Measurements from ENCODE around the gene SLC2A9. TPM values are rescaled to one million over a fixed set of nuclear protein-coding genes. Genes with fewer than 3 reads are reported as not detected.

The SLC2A9 gene
- total and polyA plus RNA-seq, 2 of the 8 experiments (the other 6 are each of a cell fraction or from before 2014, with no cell fraction given) = 0.20 to 0.26 TPM

GRCh38 chr4:9924750-9925149, 96.5 kb downstream of the SLC2A9 start:
- H4K8ac ChIP-seq (ENCODE audit: extremely low read depth, insufficient read depth, low read length) = 0 out of 2 replicates have a peak overlapping the region, but pooled peaks have one; percentile 8
- no peak overlapping the region for H3K4ac ChIP-seq (replicated peaks; ENCODE audit: insufficient read length, low read depth, low read length)
- WGBS, 2 experiments (ENCODE audit: extremely low coverage in 1 of 2, insufficient coverage in 1 of 2, insufficient read length in 1 of 2, insufficient replicate concordance in 2 of 2, low coverage in 1 of 2, low lambda C conversion rate in 2 of 2, missing lambda C conversion rate in 1 of 2) = 100% methylated on average over 4 of the region's 4 CpGs; no CpG with 5 or more reads in 1 of the 2 experiments
- no peak overlapping the region for H3K23ac ChIP-seq (ENCODE audit: insufficient read length)
- TF ChIP-seq HDAC2 (IDR thresholded peaks at IDR 0.05; ENCODE audit: borderline replicate concordance in 1 of 2, low read depth in 2 of 2, low read length in 2 of 2) = no peak
- H3K4me1 ChIP-seq (replicated peaks in 1 of 4; ENCODE audit: control insufficient read depth in 3 of 4, insufficient read depth in 4 of 4, low read length in 3 of 4) = peaks cover 0 to 8% (median 4%) of the 10 kb centered on the region in 4 experiments; a peak in 3 of 7 replicates
- H4K5ac ChIP-seq (ENCODE audit: insufficient read length, low read depth, low read length) = no peak overlapping the region
- no peak overlapping the region for H2BK120ac ChIP-seq (replicated peaks; ENCODE audit: low read depth, low read length)
- H3K4me2 ChIP-seq (ENCODE audit: insufficient read depth in 1 of 2, low read depth in 2 of 2, low read length in 2 of 2) = no peak overlapping the region
- H3K27ac ChIP-seq (ENCODE audit: low read depth, low read length) = no peak overlapping the region
- H3K14ac ChIP-seq (ENCODE audit: insufficient read length) = no peak overlapping the region
- H3K9ac ChIP-seq (replicated peaks in 1 of 4; ENCODE audit: extremely low read depth in 1 of 4, low read depth in 3 of 4, low read length in 3 of 4) = no peak overlapping the region
- H4K20me1 ChIP-seq (replicated peaks in 1 of 2; ENCODE audit: control insufficient read depth in 1 of 2, insufficient read depth in 2 of 2, low read length in 2 of 2) = no peaks in the 10 kb centered on the region
- no peak overlapping the region for H2BK15ac ChIP-seq (ENCODE audit: low read length)
- H3K18ac ChIP-seq (ENCODE audit: extremely low read depth, low read length) = no peak overlapping the region
- H3K4me3 ChIP-seq (ENCODE audit: extremely low read depth in 1 of 4, insufficient read depth in 2 of 4, low read depth in 3 of 4, low read length in 4 of 4) = no peak overlapping the region
- H3K36me3 ChIP-seq (ENCODE audit: control insufficient read depth in 2 of 4, insufficient read depth in 4 of 4, low read length in 3 of 4) = no peaks in the 10 kb centered on the region
- H3K23me2 ChIP-seq (ENCODE audit: low read depth, low read length) = no peaks in the 10 kb centered on the region
- no peak overlapping the region for H3K56ac ChIP-seq (replicated peaks; ENCODE audit: insufficient read length, low read depth, low read length)
- FAIRE-seq (no peak), DNase-seq (ENCODE audit: low read depth in 1 of 2, low spot score in 2 of 2) (no peak)
- no peak overlapping the region for H2BK12ac ChIP-seq (ENCODE audit: low read depth, low read length)
- H3K79me2 ChIP-seq (ENCODE audit: control insufficient read depth in 1 of 2, insufficient read depth in 2 of 2, low read length in 2 of 2) = no peaks in the 10 kb centered on the region
- H3K27me3 ChIP-seq (replicated peaks in 1 of 4; ENCODE audit: control insufficient read depth in 3 of 4, extremely low read depth in 1 of 4, insufficient read depth in 3 of 4, low read length in 3 of 4) = no peaks in the 10 kb centered on the region
- 0 out of 2 replicates have a peak overlapping the region, but pooled peaks have one; percentile 53 for H2AK5ac ChIP-seq (ENCODE audit: low read depth, low read length)
- no peaks in the 10 kb centered on the region for H3K79me1 ChIP-seq (ENCODE audit: low read depth, low read length)
- H3K9me3 ChIP-seq (ENCODE audit: insufficient read depth in 2 of 2, low read depth in 1 of 2, low read length in 1 of 2) = no peaks in the 10 kb centered on the region
- H2BK5ac ChIP-seq (ENCODE audit: low read depth, low read length) = no peak overlapping the region
- H2BK20ac ChIP-seq (ENCODE audit: low read length) = no peak overlapping the region
- POLR2A ChIA-PET (ENCODE audit: partially characterized antibody) = interaction anchor here (0.7 kb wide), 1 partner anchor 190 kb away, joined by 3 read pairs; no protein-coding TSS in a partner anchor
- CTCF ChIA-PET (ENCODE audit: partially characterized antibody) = interaction anchor here (0.6 to 7.8 kb wide), 3 partner anchors 90 to 201 kb away, joined by 3 to 64 read pairs (median 3); no protein-coding TSS in a partner anchor
- no peak overlapping the region; the same call in 1 of the 2 replicates for H2AFZ ChIP-seq (ENCODE audit: low read length)
- H4K91ac ChIP-seq (replicated peaks; ENCODE audit: insufficient read length, low read length) = no peak overlapping the region
